Left lobe of liver (tissue), 2 donors: ENCODE results near the gene PARD3. TPM values are rescaled to one million over a fixed set of nuclear protein-coding genes. Genes with fewer than 3 reads are reported as not detected.

Source experiments
- ATAC-seq: fragments of 200-7000 bp; cut with Tn5 transposase; one replicate; pipeline ENCODE4 v1.9.1; 2020; ENCODE audit warnings: mild to moderate bottlenecking, moderate library complexity
- DNase-seq: peaks from one replicate; pipeline ENCODE4 v3.0.0-alpha.2; 2020; ENCODE audit warnings: low spot score
- total RNA-seq: library from RNA; stranded (reverse); gene quantifications from one replicate; pipeline ENCODE4 v1.2.1, GENCODE V29; 2021
- donor health status: DM: no; HTN: no; CAD: no; lungs with moderate emphysema.
- donor health status: DM: no; HTN: yes; CAD: no.

PARD3 gene
- total RNA-seq, 1 donor from 2014 or later: 19.1 TPM

DNA sequence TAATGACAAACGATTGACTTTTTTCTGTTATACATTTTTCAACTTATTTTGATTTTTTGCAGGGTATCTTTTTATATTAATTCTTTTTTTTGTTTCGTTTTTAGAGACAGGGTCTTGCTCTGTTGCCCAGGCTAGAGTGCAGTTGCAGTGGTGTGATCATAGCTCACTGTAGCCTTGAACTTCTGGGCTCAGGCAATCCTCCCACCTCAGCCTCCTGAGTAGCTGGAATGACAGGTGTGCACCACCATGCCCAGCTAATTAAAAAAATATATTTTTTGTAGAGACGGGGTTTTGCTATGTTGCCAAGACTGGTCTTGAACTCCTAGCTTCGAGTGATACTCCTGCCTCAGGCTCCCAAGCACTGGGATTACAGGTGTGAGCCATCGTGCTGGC is 601.3 kb downstream of the PARD3 start:
- ATAC-seq: no peak

DNA sequence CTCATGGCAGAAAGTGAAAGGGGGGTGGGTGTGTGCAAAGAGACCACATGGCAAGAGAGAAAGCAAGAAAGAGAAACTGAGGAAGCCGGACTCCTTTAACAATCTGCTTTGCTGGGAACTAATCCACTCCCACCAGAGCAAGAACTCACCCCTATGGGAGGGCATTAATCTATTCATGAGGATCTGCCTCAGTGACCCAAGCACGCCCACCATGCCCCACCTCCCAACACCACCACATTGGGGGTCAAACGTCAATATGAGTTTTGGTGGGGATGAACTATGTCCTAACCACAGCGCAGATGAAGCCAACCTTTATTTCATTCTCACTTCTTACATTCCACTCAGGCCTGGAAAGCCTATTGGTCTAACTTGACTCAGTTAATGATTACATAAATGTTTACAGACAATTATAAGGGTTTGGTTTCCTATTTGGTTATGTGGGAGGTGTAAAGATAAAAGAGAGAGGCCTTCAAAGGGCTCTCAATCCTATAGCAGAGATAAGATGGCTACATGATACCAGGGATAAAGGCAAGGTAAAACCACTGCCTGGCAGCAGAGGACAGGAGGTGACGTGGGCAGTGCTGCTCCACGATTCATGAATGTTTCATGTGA is 601.8 kb downstream of the PARD3 start:
- ATAC-seq (peak; percentile 21), DNase-seq (no peak)

More for the DNA sequence above, 601.3 kb downstream of the PARD3 start:
- no peak for DNase-seq

DNA sequence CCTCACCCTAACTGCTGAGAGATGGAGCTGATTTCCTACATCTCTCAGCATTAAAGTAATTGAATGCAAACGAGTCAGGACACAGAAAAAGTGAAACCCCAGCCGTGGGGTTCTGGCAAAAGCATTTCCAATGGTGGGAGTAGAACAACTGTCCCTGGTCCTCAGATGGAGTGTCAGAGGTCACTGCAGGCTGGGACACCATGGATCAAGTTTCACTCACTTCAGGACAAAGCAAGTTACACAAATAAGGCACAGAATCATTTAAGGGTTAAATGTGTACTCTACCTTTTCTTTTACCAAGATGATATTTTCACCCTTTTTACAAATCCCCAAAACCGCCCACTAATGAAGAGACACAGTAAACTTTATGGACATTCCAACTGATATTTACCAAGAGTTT is 607.8 kb downstream of the PARD3 start:
- DNase-seq: no peak

DNA sequence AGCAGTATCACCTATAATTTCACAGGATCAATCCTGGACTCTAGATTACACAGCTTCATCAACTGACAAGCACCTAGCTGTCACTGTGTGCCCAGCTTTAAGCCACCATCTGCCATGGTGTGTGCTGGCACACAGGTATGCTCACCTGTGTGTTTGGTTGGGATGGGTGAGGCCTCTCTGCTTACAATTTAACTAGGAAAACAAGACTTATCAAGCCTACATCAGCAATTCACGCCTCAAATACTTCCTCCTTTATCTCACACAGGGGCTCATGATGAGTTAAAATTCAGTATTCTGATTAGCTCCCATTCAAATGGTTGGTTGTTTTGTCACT is 608.2 kb downstream of the PARD3 start:
- DNase-seq (no peak), ATAC-seq (no peak)

More for the DNA sequence above, 607.8 kb downstream of the PARD3 start:
- ATAC-seq: no peak

DNA sequence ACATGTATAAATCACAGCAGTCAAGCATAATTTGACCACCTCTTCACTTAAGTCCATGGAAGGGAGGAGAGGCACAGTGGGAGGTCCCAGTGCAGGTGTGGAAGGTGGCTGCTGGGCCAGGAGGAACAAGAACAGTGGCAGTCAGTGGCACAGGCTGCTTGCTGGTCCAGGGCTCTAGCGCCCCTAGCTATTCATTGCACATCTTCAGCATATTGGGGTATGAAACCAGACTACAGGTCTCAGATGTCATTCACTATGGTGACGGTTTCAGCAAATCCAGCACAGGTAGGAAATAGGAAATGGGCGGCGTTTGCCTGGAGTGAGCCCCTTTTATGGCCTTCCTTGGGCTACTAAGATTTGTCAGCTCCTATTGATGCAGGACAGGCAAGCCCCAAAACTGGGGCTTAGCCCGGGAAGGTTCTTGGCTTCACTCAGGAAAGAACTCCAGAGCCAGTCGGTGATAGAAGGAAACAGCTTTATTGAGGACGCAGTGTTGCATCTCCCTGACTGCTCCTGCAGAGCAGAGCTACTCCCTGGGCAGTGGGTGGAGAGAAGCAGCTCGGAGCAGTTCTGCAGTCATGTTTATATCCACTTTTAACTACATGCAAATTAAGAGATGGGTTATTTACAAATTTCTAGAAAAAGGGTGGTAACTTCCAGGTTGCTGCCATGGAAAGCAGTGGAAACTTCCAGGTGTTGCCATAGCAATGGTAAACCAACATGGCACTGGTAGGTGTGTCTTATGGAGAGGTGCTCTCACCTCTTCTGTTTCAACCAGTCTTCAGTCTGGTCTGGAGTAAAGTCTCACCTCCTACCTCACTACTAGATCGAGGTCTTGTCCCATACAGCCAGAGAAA is 608.8 kb downstream of the PARD3 start:
- ATAC-seq (no peak), DNase-seq (no peak)

DNA sequence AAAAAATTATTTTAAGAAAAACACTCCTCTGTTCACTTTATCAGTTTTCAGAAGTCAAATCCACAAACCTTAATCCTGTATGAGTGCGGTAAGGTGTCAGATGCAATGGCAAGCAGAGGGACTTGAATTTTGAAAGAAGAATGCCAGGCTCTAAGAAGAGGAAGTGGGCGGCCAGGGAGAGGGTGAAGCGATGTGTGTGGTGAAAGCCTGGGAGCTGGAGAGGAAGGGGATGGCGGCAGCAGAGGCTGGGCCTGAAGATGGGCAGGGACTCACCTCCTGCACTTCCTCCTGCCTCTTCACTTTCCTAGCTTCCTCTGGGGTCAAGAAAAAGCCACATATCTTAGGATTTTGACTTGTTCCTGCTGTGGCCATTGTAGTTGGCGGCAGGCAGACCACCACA is 609.6 kb downstream of the PARD3 start:
- DNase-seq (no peak), ATAC-seq (peak; percentile 19)

DNA sequence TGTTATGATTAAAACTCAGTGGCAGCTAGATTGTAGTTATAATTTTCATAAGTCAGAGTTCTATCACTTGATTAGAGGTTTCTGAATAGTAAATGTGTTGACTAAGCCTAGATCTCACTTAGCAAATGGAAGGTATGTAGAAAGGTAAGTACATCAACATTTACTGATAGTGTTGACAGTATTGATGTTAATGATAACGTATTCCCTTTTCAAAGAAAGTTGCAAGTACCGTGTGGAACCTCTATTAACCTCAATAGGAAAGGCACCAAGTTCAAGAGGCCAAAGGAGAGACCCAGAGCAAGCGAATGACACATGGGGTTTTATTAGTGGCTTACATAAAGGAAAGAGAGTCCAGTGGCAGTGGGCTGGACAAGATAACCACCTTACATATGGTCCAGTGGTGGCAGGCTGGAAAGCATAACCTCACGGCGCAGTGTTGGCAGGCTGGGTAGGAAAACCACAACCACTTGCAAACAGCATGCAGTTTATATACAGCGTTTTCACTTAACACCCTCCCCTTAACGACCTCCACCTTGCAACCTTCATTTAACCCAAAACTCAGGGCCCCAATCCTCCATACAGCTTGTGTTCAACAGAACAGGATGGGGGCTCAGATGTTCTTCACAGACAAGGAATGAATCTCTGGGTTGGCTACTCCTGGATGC is 611.0 kb downstream of the PARD3 start:
- ATAC-seq (no peak), DNase-seq (no peak)

DNA sequence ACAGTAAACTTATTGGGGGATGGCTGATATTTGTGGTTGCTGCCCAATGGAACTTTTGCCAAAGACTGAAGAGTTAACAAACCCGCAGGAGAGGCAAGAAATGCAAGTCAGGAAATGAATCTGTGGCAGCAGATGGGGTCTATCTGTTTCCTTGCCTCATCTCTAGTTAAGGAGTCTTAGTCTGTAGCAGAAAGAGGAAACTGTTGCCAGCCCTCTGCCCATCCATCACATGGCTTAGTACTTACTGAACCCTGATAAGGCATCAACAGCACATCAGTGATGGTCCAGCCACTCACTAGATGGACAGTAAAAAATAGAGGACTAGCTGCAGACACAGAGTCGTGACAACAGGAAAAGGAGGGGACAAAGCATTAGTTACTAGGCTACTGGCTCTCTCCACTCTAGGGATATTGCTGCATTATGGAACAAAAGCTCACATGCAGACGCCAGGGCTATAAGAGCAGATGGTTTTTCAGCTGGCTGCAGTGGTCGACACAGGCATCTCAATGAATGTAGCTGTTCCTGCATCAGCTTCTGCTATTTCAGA is 614.7 kb downstream of the PARD3 start:
- no peak for ATAC-seq

DNA sequence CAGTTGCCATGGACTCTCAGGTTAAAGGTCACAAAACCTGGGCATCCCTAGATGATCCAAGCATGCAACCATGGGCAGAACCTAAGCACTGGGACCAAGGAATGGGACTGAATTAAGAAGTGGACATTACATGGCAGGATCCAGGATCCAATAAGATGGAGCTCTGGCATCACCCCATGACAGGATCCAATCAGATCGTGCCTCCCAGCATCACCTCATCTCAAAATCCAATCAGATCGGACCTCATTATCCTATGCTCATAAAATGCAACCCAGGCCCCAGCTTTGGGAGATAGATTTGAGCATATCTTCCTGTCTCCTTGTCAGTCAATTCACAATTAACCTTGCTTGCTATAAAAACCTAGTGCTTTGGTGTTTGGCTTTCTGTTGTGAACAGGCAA is 616.1 kb downstream of the PARD3 start:
- ATAC-seq (peak; percentile 48), DNase-seq (no peak)

More for the DNA sequence above, 614.7 kb downstream of the PARD3 start:
- DNase-seq: no peak

DNA sequence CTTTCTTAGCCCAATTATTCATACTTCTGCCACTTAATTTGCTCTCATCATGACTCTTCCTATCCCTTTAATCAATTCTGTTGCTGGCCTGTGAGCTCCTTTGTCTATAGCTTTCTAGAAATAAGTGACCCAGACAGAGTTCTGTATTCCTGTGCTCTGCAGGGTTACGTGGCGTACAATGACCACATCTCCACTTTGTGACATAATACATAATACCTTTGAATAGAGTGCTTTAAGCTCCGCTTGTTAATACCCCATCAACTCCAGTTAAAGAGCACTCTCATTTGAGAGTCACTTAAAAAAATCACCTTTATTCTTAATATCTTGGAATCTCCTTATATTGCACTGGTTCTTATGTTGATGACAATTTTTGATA is 619.0 kb downstream of the PARD3 start:
- no peak for ATAC-seq
- no peak for DNase-seq

DNA sequence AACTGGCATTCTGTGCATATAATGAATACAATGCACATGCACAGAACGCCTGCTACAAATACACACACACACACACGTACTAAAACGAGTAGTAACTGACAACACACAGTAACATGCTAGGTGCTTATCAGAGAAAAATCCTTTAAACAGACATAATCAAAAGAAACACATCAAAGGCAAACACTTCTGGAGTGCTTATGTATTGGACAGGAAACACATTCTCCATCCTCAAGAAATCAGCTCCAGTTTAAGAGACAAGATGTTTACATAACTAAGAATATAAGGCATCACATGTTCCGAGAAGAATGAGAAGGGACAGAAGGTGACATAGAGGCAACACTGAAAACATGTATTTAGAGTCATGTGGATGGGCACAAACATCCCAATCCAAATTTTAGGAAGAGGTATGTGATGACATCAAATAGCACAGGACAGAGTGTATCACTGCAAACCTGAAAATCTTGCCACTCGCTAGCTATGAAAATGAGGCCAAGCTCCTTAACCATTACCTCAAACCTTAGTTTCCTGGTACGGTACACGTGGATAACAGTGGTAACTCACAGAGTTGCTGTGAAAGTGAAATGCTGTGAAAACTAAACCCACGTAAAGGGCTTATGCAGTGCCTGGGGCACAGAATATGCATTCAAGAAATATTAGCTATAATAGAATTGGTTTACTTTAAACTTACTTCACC is 619.6 kb downstream of the PARD3 start:
- no peak for DNase-seq
- ATAC-seq: no peak

DNA sequence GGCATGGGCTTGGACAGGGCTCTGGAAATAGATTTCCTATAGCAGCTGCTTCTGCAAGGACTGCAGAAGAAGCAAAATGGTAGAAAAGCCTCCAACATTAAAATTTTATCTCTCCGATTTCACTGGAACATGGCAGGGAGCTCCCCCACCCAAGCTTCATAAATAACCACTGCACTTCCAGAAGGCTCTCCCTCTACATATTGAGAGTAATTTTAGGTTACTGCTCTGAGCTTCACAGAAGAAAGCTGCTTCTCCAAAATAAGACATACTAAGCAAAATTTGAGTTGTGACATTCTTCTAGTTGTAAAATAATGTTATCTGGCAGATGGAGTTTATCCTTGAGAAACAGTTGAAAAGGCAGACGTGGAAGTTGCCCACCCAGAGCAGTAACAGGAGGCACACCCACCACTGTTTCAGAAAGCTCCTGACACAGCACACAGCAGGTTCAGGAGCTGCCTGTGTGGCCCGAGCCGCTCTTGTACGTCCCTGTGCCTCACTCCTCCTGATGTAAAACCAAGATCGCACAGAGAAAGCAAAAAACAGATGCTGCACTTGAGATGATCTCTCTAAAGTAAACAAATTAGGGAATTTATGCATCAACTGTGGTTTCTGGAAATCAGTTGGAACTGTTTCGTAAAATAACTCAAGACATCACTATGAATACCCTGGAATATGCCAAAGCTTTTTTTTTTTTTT is 621.0 kb downstream of the PARD3 start:
- DNase-seq: no peak
- ATAC-seq: peak; percentile 26

DNA sequence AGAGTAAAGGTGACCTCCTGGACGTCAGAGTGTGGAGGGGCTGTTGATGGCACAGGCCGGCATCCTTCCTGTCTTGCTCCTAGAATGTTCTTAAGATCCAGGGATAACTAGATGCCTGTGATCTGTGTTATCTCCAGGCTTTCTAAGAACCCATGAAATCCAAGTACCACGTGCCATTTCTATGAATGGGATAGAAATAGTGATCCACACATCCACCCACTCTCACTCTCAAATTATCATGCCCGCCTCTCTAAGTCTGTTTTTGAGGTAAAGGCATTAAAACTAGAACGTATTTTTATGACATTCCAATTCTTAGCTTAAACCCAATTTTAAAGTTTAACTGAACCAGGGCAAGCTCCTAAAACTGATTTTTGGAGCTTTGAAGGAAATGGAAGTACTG is 622.5 kb downstream of the PARD3 start:
- DNase-seq: no peak

DNA sequence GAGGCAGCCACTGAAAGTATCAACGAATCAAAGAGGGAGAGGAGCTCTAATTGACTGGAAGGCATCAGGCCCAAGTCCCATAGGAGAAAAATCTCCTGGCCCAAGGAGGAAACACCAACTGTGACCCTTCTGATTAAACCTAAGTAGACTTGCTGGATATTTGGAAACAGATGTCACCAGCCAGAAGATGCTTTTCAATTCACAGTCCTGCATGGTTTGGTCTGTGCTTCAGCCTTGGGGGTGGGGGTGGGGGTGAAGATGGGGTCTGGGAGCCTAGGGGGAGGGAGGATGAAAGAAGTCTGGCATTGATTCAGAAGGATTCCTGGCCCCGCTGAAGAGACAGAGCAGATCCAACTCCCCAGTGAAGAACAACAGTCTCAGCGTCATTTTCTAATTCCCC is 623.7 kb downstream of the PARD3 start:
- ATAC-seq (no peak), DNase-seq (no peak)

More for the DNA sequence above, 622.5 kb downstream of the PARD3 start:
- ATAC-seq: no peak

DNA sequence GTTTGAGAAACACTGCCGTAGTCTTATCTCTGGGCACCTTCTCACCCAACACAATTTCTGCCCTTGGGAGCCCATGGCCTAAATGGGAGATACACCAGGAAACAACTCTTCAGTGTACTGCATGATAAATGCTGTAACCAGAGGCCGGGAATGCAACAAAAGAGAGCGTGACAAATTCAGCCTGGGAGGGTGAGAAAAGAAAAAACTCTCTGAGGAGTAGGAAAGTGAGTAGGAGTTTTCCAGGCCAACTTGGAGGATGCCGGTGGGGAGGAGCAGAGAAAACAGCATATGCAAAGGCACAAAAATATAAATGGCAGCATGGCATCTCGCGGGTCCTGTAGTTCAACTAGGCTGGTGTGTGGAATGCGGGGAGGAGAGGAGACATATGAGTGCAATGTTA is 624.5 kb downstream of the PARD3 start:
- ATAC-seq (no peak), DNase-seq (no peak)

DNA sequence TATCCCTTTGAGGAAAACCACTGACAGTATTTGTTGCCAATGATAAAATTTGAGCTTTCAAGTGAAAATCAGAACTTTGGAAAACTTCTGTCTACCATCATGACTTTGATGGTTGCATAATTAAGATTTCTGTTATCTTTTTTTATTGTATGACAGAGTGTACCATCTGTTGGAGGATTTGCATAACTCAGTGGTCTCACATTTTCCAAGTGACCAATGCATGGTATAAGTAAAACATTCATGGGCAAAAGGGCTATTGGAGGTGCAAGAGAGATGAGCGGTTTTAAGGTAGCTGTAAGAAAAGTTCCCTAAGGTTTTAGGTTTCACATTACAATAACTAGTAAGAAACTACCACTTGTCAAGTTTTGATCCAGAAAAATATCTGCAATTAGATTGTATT is 625.3 kb downstream of the PARD3 start:
- ATAC-seq (no peak), DNase-seq (no peak)

DNA sequence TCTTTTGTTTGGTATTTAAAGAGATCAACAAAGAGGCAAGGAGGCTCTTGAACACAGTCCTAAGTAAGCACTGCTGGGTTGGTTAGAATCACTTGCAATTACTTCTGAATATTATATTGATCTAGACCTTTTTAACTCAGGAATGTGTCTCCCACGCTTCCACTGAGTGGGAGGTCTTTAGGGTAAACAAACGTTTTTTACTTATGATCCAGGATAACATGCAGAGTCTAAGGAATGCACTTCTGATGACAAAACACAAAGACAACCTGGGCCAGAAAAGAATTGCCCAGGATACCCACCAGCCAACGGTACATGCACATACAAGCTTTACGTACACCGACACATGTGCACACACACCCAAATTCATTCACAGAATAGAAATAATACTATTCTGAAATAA is 626.9 kb downstream of the PARD3 start:
- DNase-seq (no peak), ATAC-seq (no peak)

DNA sequence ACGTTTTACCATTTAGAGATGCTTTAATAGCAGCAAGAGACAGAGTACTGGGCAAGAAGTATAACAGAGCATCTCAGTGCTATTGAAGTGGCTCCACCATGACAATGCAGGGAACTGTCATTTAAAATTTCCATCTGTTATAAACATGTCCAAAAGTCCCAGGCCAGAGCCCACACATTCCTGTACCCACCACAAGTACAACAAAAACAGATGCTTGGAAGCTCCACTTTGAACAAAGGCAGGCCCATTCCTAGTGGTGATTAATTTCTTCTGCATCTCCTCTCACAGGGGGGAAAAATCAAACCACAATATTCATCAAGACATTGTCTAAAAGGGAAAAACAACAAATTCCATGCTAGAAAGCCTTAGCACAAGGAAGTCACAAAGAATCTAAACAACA is 627.9 kb downstream of the PARD3 start:
- ATAC-seq: no peak
- no peak for DNase-seq

DNA sequence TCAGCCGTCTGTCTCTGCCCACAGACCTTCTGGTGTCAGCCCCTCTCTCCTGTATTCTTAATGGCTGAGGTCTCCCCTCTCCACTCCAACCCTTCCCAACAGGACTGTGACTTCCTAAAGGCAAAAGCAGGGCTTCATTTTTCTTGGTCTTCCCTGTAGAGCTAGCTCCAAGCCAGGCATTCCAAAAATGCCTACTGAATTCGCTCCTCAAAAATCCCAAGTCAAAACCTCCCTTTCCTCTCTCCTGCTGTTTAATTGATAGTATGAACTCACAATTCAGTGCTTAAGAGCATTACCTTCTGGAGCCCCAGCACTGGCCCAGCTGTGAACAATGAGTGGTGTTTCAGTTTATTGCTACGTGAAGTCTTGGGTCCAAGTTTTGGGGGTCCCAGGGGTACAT is 628.4 kb downstream of the PARD3 start:
- ATAC-seq (no peak), DNase-seq (no peak)

DNA sequence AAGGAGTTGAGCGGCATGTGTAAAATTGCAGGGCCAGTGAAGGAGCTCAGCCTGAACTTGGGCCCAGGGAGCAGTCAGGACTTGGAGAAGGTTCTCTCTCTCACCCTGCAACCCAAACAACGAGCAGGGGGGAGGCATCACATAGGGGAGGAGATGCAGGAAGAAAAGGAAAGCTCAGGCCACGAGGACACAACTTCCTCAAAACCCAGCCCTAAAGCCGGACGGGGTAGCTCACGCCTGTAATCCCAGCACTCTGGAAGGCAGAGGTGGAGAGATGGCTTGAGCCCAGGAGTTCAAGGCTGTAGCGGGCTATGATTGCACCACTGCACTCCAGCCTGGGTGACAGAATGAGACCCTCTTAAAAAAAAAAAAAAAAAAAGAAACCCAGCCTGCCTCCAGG is 629.1 kb downstream of the PARD3 start:
- DNase-seq: no peak
- ATAC-seq: peak; percentile 70

DNA sequence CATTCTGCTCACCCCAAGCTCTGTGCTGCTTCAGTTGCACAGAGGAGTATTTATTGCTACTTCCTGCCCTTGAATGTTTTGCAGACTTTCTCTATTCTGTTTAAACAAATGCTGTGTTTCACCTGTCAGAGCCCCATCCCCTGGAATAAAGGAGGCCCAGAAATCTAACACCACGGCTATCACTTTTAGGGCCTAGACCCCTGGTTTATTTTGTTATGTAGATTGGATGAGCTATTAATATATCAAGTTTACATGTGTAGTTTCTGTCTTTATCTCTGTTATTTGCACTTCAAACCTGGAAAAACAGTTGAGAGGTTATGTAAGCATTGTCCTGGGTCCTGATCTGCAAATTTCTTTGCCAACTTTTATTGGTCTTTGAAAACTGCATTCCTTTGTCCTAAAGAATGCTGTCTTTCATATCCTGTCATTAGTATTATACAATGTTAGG is 630.1 kb downstream of the PARD3 start:
- ATAC-seq (peak; percentile 74), DNase-seq (no peak)
